Measurements from ENCODE around the gene SIVA1. TPM values are rescaled to one million over a fixed set of nuclear protein-coding genes. Genes with fewer than 3 reads are reported as not detected.

The SIVA1 gene
- polyA plus RNA-seq, 1 of the 3 experiments (the other 2 are of a cell fraction): 137 TPM

GRCh38 chr14:104768437-104769323 is 15.7 kb downstream of the SIVA1 start:
- TF ChIP-seq RXRA (IDR thresholded peaks at IDR 0.05; ENCODE audit: borderline replicate concordance, low read depth): no peak
- no peak for TF ChIP-seq ZBTB33 (IDR thresholded peaks at IDR 0.05; ENCODE audit: borderline replicate concordance, low read depth)
- TF ChIP-seq YY1 (IDR thresholded peaks at IDR 0.05; ENCODE audit: low read depth): no peak
- peak; percentile 7 for TF ChIP-seq CHD2 (IDR thresholded peaks at IDR 0.05; ENCODE audit: low read length, partially characterized antibody)
- peak; percentile 53; the same call in 1 of the 2 replicates for TF ChIP-seq SIN3A (IDR thresholded peaks at IDR 0.05; ENCODE audit: borderline replicate concordance, low read depth, low read length)
- peak; percentile 70 for TF ChIP-seq CTCF (IDR thresholded peaks at IDR 0.05)
- no peak for TF ChIP-seq GATA2 (CRISPR knock-in tag; IDR thresholded peaks at IDR 0.05)
- TF ChIP-seq MAX (IDR thresholded peaks at IDR 0.05; ENCODE audit: low read depth): no peak
- TF ChIP-seq NFIC (IDR thresholded peaks at IDR 0.05; ENCODE audit: borderline replicate concordance): no peak
- TF ChIP-seq EP300 (IDR thresholded peaks at IDR 0.05; ENCODE audit: borderline replicate concordance in 1 of 2, low read depth in 1 of 2, low read length in 1 of 2): no peak
- TF ChIP-seq SMC3 (IDR thresholded peaks at IDR 0.05; ENCODE audit: low read depth, low read length): peak; percentile 85
- peak; percentile 45; the same call in 1 of the 2 replicates for TF ChIP-seq MXI1 (IDR thresholded peaks at IDR 0.05; ENCODE audit: low read depth, low read length)
- TF ChIP-seq USF1 (IDR thresholded peaks at IDR 0.05; ENCODE audit: borderline replicate concordance, low read depth): no peak
- TF ChIP-seq RCOR1 (IDR thresholded peaks at IDR 0.05; ENCODE audit: low read length): no peak
- no peak for TF ChIP-seq POLR2AphosphoS5 (IDR thresholded peaks at IDR 0.05; ENCODE audit: low read depth, low read length)
- peak; percentile 88 for TF ChIP-seq RAD21 (IDR thresholded peaks at IDR 0.05; ENCODE audit: low read length)
- TF ChIP-seq TEAD4 (IDR thresholded peaks at IDR 0.05; ENCODE audit: borderline replicate concordance, insufficient read depth): no peak
- TF ChIP-seq TAF1 (IDR thresholded peaks at IDR 0.05; ENCODE audit: borderline replicate concordance, low read depth, low read length): no peak
- no peak for TF ChIP-seq FOXJ3 (CRISPR knock-in tag; IDR thresholded peaks at IDR 0.05)
- peaks cover 8 to 33% of the 10 kb centered on the region in 2 experiments for H3K36me3 ChIP-seq (replicated peaks in 1 of 2; ENCODE audit: control insufficient read depth in 1 of 2, insufficient read depth in 2 of 2, low read length in 1 of 2)
- H4K20me1 ChIP-seq (ENCODE audit: insufficient read depth): no peaks in the 10 kb centered on the region
- no peaks in the 10 kb centered on the region for H3K79me2 ChIP-seq (ENCODE audit: insufficient read depth)
- H3K9me2 ChIP-seq: no peaks in the 10 kb centered on the region
- 13% methylated on average over 16 of the region's 25 CpGs for WGBS (ENCODE audit: low lambda C conversion rate)
- POLR2A ChIA-PET: interaction anchor here (0.8 to 1.2 kb wide), 3 partner anchors 15 to 217 kb away, joined by 3 read pairs; partner anchors contain the start of gene CLBA1
- H3K4me2 ChIP-seq: no peak overlapping the region
- H3K9ac ChIP-seq: no peak overlapping the region
- no peaks in the 10 kb centered on the region for H3K27me3 ChIP-seq (ENCODE audit: insufficient read depth)
- peak overlapping the region in 1 of 2 experiments; percentile 35; a peak in 1 of 4 replicates for H3K27ac ChIP-seq (ENCODE audit: low read depth in 2 of 2, low read length in 1 of 2)
- peaks cover 32% of the 10 kb centered on the region for H3F3A ChIP-seq (replicated peaks; ENCODE audit: insufficient read depth)
- no peak overlapping the region; a peak in 1 of 4 replicates for H3K4me3 ChIP-seq (ENCODE audit: low read depth in 2 of 2, low read length in 1 of 2)
- no peaks in the 10 kb centered on the region for H3K9me3 ChIP-seq
- H2AFZ ChIP-seq (ENCODE audit: low read depth): no peak overlapping the region
- DNase-seq: peak; percentile 94
- CTCF ChIA-PET: interaction anchor here (0.6 to 6.5 kb wide), 46 partner anchors 9 to 616 kb away, joined by 3 to 85 read pairs (median 6); partner anchors contain the start of genes AKT1, CEP170B, SIVA1 and ZBTB42
- peaks cover 0 to 7% of the 10 kb centered on the region in 2 experiments; a peak in 1 of 4 replicates for H3K4me1 ChIP-seq (ENCODE audit: control insufficient read depth in 1 of 2, insufficient read depth in 2 of 2, low read depth in 1 of 2, low read length in 1 of 2)
